ENCODE measurements around the gene ANKH. TPM values are rescaled to one million over a fixed set of nuclear protein-coding genes. Genes with fewer than 3 reads are reported as not detected.

Gene ANKH
- polyA plus RNA-seq, 1 donor (not counting 4 experiments of a cell fraction or from before 2014, with no cell fraction given): 13.8 TPM

DNA sequence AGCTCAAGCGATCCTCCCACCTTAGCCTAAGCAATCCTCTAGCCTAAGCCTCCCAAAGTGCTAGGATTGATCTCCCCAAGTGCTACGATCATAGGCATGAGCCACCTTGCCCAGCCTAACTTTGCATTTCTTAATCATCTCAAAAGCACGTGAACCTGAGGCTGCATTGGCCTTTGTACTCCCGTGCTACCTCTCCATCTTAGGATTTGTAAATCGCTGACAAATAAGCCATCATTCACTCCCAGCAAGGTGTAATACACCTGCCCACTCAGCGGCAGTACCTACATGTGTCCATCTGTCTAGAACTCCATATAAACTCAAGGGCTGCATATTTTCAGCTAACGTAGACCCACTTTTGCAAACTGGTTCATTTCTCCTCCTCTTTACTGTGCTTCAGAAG lies 2.8 kb downstream of the ANKH start:
- dilution Hi-C loops (cut with MboI; ENCODE audit: extremely low pct_ligation_motif_present, low sequenced_read_pairs): no loop called here
- no peak overlapping the region for H3K4me3 ChIP-seq (ENCODE audit: control insufficient read depth in 2 of 3, extremely low read depth in 1 of 3, insufficient read depth in 2 of 3, low read depth in 1 of 3, low read length in 3 of 3)
- no peak overlapping the region for H3K4me2 ChIP-seq (ENCODE audit: control insufficient read depth, extremely low read depth, insufficient read depth, low read depth, low read length)
- H3K9me3 ChIP-seq (ENCODE audit: control insufficient read depth, low read depth, low read length): no peaks in the 10 kb centered on the region
- no peaks in the 10 kb centered on the region for H4K20me1 ChIP-seq (ENCODE audit: control insufficient read depth, extremely low read depth, insufficient read depth, low read length)
- H3K79me2 ChIP-seq (ENCODE audit: control insufficient read depth, insufficient read depth, low read length): no peaks in the 10 kb centered on the region
- no peak for DNase-seq (ENCODE audit: low read depth, low spot score)
- H3K27ac ChIP-seq (ENCODE audit: control insufficient read depth, insufficient read depth, low read length): no peak overlapping the region
- TF ChIP-seq, protein P1, sequence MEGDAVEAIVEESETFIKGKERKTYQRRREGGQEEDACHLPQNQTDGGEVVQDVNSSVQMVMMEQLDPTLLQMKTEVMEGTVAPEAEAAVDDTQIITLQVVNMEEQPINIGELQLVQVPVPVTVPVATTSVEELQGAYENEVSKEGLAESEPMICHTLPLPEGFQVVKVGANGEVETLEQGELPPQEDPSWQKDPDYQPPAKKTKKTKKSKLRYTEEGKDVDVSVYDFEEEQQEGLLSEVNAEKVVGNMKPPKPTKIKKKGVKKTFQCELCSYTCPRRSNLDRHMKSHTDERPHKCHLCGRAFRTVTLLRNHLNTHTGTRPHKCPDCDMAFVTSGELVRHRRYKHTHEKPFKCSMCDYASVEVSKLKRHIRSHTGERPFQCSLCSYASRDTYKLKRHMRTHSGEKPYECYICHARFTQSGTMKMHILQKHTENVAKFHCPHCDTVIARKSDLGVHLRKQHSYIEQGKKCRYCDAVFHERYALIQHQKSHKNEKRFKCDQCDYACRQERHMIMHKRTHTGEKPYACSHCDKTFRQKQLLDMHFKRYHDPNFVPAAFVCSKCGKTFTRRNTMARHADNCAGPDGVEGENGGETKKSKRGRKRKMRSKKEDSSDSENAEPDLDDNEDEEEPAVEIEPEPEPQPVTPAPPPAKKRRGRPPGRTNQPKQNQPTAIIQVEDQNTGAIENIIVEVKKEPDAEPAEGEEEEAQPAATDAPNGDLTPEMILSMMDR (optimal IDR thresholded peaks at IDR 0.05 in 1 of 3, IDR thresholded peaks at IDR 0.05 in 1 of 3, conservative IDR thresholded peaks at IDR 0.05 in 1 of 3; ENCODE audit: extremely low read depth in 1 of 3, insufficient read depth in 2 of 3, low read length in 3 of 3): no peak
- TF ChIP-seq EZH2 (IDR thresholded peaks at IDR 0.05; ENCODE audit: low read length): no peak
- no peak for FAIRE-seq
- H3K4me1 ChIP-seq (ENCODE audit: control insufficient read depth, extremely low read depth, insufficient read depth, low read length): peaks cover 15% of the 10 kb centered on the region
- no peaks in the 10 kb centered on the region for H3K36me3 ChIP-seq (ENCODE audit: control insufficient read depth in 2 of 2, extremely low read depth in 1 of 2, insufficient read depth in 2 of 2, low read length in 2 of 2)
- no peak overlapping the region for H3K9ac ChIP-seq (ENCODE audit: control insufficient read depth, extremely low read depth, insufficient read depth, low read length)
- no peaks in the 10 kb centered on the region for H3K9me1 ChIP-seq (ENCODE audit: control insufficient read depth, extremely low read depth, insufficient read depth, low read length)
- H2AFZ ChIP-seq (ENCODE audit: control insufficient read depth, low read length): no peak overlapping the region
- H3K27me3 ChIP-seq (ENCODE audit: control insufficient read depth, extremely low read depth, insufficient read depth, low read length): no peaks in the 10 kb centered on the region

DNA sequence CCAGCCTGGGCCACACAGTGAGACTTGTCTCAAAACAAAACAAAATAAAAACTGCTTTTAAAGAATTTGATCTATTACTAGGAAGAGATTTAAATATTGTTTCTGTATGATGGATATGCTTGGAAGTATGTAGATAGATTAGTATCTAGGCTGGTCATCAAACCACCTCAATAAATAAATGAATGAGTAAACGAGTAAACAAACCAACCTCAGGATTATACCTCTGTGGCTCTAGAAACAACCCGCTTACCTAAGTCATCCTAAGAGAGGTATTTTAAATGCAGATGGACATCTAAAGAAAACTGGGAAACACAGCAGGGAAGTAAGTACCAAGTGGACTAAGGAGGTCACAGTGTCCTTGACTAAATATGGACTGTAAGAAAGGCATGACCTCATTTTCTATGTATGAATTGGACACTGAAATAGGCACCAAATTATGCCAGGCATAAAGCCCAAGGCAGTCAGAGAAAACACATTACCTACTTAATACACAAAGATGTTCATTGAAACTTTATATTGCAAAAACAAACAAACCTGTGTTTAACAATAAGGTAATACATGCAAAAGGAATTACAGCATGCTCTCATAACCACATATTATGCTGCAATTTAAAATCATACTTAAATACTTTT lies 7.3 kb downstream of the ANKH start:
- no peak for DNase-seq (ENCODE audit: low read depth, low spot score)
- Histone ChIP-seq H3K79me2 (ENCODE audit: control insufficient read depth, insufficient read depth, low read length) (no peaks in the 10 kb centered on the region), H3K9me1 (ENCODE audit: control insufficient read depth, extremely low read depth, insufficient read depth, low read length) (no peaks in the 10 kb centered on the region), H3K9ac (ENCODE audit: control insufficient read depth, extremely low read depth, insufficient read depth, low read length) (no peak overlapping the region), H3K4me1 (ENCODE audit: control insufficient read depth, extremely low read depth, insufficient read depth, low read length) (peaks cover 2% of the 10 kb centered on the region), H3K4me2 (ENCODE audit: control insufficient read depth, extremely low read depth, insufficient read depth, low read depth, low read length) (no peak overlapping the region), H3K27me3 (ENCODE audit: control insufficient read depth, extremely low read depth, insufficient read depth, low read length) (no peaks in the 10 kb centered on the region), H3K9me3 (ENCODE audit: control insufficient read depth, low read depth, low read length) (no peaks in the 10 kb centered on the region), H4K20me1 (ENCODE audit: control insufficient read depth, extremely low read depth, insufficient read depth, low read length) (no peaks in the 10 kb centered on the region), H3K4me3 (ENCODE audit: control insufficient read depth in 2 of 3, extremely low read depth in 1 of 3, insufficient read depth in 2 of 3, low read depth in 1 of 3, low read length in 3 of 3) (no peak overlapping the region), H3K36me3 (ENCODE audit: control insufficient read depth in 2 of 2, extremely low read depth in 1 of 2, insufficient read depth in 2 of 2, low read length in 2 of 2) (no peaks in the 10 kb centered on the region), H3K27ac (ENCODE audit: control insufficient read depth, insufficient read depth, low read length) (no peak overlapping the region), H2AFZ (ENCODE audit: control insufficient read depth, low read length) (no peak overlapping the region)
- dilution Hi-C loops (cut with MboI; ENCODE audit: extremely low pct_ligation_motif_present, low sequenced_read_pairs): no loop called here
- TF ChIP-seq, protein P1 (optimal IDR thresholded peaks at IDR 0.05 in 1 of 3, IDR thresholded peaks at IDR 0.05 in 1 of 3, conservative IDR thresholded peaks at IDR 0.05 in 1 of 3; ENCODE audit: extremely low read depth in 1 of 3, insufficient read depth in 2 of 3, low read length in 3 of 3): no peak
- no peak for TF ChIP-seq EZH2 (IDR thresholded peaks at IDR 0.05; ENCODE audit: low read length)
- FAIRE-seq: no peak
